Measurements from ENCODE around the gene LDB3.
A peak's percentile ranks its signal among the peaks of the same experiment; 100 is the strongest.

LDB3 gene

DNA sequence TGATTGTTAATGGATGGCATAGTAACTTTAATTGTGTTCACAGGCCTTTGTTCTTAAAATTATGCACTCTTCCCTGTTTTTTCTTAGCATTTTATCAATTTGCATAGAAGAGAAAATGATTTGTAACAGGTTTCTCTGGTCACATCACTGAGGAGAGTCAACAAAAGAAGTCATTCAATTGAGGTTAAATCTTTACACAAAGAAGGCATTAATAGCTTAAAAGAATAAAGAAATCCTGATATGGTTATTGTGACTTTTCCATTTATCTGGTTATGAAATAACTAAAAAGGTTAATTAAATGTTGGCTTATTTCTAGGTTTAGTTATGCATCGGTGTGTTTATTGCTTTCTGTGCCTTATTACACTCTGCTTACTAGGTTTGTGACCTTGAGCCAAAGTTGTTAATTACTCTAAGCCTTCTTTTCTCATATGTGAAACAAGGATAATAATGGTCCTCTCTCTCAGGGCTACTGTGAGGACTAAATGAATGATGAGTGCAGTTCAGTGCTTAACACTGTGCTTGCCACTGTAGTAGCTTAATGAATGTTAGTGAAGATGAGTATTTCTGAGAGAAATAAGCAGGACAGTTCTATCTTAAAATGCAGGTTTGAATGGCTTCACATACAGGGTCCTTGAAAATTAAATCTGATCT is 100.2 kb downstream of the LDB3 start:
- DNase-seq (ENCODE audit: low spot score) = no peak

DNA sequence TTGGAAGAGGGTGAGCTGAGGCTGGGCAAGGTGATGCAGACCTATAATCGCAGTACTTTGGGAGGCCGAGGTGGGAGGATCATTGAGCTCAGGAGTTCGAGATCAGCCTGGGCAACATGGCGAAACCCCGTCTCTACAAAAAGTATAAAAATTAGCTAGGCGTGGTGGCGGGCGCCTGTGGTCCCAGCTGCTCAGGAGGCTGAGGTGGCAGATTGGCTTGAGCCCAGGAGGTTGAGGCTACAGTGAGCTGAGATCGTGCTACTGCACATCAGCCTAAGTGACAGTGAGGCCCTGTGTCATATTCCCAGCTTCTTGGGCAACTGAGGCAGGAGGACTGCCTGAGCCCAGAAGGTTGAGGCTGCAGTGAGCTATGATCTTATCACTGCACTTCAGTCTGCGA is 101.7 kb downstream of the LDB3 start:
- DNase-seq (ENCODE audit: low spot score) = no peak

DNA sequence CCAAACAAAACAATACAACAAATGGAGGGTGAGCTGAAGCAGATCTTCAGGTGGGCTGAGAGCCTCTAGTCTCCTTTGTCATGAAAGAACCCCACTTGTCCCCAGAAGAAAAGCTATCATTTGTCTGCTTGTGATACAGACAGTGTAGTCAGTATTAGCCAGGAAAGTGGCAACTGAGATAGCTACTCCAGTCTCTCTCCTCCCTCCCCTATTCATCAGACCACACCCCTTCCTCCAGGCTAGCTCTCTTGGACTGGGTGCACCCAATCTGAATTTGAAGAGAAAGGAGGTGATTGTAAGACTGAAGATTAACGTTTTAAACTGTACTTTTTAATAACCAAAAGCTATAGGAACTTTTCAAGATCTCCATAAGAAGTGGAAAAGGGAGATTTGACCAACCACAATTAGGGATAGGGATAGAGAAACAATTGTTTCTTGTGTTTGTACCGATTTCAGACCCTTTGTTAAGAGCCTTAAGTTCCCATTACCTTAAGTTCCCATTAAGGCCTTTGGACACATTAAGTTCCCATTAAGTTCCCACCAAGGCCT is 102.2 kb downstream of the LDB3 start:
- peak; percentile 31 for DNase-seq (ENCODE audit: low spot score)

DNA sequence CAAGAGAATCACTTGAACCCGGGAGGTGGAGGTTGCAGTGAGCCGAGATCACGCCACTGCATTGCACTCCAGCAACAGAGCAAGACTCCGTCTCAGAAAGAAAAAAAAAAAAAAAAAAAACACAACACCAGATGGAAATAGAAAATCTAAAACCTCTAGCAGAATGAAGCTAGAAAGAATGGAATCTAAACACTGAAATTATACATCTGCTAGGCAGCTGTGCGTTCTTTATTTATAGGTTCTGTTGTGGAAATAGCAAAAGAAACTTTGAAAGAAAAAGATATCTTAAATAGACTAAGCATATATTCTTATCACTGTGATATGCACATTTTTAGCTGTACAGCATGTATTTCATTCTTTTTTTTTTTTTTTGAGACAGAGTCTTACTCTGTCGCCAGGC is 105.2 kb downstream of the LDB3 start:
- no peak for DNase-seq (ENCODE audit: low spot score)

DNA sequence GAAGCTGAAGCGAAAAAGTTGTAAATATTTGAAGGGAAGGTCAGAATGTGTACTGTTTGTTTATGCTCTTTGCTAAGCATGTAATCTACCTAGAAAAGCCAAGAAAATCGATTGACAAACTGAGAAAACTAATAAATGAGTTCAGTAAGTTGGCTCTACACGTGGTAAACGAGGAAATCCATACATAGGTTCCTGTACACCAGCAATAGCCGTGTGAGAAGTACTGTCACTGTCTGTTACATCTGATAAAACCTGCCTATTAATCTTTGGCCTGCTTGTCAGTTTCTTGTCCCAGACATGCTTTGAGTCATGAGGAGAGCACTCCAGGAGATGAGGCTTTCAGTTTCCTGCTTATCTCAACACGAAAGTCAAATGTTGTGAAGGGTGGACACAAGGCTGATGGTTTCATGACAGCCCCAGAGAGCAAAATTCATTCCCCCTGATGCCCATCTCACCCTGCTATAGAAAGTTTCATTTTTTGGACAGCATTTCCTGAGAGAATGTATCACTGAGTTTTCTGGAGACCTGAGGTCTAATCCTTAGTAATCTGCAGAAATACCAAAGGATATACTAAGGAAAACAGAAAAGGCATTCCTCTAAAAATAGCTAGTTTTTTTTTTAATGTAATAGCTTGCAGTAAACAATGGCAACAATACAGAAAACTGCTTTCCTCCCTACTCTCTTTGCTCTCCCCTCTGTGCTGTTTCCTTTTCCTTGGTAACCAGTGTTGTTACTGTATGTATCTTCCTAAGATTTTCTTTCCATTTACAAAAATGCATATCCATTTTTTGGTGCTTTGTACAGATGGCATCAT is 107.0 kb downstream of the LDB3 start:
- no peak for DNase-seq (ENCODE audit: low spot score)

DNA sequence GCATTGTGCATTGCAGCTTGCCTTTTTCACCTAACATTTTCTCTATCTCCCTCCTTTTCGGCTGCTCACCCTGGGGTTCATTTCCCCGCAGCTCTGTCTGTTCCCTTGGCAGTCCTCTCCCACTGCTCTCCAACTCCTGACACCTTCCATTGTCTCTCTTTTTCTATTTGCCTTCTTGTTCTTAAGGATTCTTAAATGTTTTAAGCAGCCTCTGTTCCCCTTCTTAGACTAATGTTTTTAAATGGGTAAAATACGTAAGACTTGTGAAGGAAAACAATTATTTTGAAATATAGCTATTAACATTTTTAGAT is 107.5 kb downstream of the LDB3 start:
- no peak for DNase-seq (ENCODE audit: low spot score)

DNA sequence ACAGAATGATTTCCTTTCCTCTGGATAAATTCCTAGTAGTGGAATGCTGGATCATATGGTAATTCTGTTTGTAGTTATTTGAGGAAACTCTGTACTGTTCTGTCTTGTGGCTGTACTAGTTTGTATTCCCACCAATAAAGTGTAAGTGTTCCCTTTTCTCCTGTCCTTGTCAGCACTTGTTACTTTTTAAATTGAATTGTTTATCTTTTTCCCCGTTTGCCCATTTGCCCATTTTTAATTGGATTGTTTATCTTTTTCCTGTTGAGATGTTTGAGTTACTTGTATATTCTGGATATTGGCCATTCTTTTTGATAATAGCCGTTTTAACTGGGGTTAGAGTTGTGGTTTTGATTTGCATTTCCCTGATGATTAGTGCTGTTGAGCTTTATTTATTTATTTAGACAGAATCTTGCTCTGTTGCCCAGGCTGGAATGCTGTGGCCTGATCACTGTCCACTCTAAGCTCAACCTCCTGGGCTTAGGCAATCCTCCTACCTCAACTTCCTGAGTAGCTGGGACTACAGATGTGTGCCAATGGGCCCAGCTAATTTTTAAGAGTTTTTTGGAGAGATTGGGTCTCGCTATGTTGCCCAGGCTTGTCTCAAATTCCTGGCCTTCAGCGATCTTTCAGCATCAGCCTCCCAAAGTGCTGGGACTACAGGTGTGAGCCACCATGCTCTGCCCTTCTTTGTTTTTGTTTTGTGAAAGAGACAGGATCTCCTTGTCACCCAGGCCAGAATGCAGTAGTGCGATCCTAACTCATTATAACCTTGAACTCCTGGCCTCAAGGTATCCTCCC is 111.1 kb downstream of the LDB3 start:
- DNase-seq (ENCODE audit: low spot score) = no peak

DNA sequence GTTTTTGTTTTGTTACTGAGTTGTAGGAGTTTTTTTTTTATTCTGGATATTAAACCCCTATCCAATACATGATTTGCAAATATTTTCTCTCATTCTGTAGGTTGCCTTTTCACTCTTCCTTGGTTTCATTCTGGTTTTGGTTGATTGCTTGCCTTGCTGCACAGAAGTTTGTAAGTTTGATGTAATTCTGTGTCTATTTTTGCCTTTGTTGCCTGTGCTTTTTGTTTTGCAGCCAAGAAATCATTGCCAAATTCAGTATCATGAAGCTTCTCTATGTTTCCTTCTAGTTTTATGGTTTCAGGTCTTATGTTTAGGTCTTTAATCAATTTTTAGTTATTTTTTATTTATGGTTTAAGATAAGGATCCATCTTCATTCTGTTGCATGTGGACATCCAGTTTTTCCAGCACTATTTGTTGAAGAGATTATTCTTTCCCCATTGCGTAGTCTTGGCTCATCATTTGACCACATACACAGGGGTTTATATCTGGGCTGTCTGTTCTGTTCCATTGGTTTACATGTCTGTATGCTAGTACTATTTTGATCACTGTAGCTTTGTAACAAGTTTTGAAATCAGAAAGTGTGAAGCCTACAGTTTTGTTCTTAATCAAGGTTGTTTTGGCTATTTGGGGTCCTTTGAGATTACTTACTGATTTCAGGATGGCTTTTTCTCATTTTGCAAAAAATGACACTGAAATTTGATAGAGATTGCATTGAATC is 114.5 kb downstream of the LDB3 start:
- no peak for DNase-seq (ENCODE audit: low spot score)

DNA sequence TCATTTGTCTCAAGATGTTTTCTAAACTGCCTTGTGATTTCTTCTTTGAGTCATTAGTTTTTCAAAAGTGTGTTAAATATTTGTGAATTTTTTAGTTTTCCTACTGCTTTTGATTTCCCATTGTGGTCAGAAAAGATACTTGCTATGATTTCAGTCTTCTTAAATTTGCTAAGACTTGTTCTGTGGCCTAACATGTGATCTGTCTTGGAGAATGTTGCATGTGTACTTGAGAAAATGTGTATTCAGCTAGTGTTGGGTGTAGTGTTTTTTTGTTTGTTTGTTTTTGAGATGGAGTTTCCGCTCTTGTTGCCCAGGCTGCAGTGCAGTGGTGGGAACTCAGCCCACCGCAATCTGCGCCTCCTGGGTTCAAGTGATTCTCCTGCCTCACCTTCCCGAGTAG is 116.7 kb downstream of the LDB3 start:
- no peak for DNase-seq (ENCODE audit: low spot score)
